GM12878 (cell line): ENCODE results near the gene FBXW7. TPM values are rescaled to one million over a fixed set of nuclear protein-coding genes. Genes with fewer than 3 reads are reported as not detected.

ENCODE experiments used
- ATAC-seq: fragments of 200-7000 bp; cut with Tn5 transposase; 3 replicates; pipeline ENCODE4 v1.9.1; 2020; ENCODE audit warnings: mild to moderate bottlenecking, moderate library complexity
- BruUV-seq: library from RNA; stranded (reverse); fragments of 400-500 nt; replicated peaks from 2 replicates; lab custom pipeline; 2021; lab: Mats Ljungman, UMichigan
- CTCF ChIA-PET: fragments of 300-600 bp; sonication (Branson Sonifier 250); formaldehyde crosslinking; extraction: SDS; loops from one replicate; lab custom pipeline; 2021; ENCODE audit warnings: inconsistent platforms; lab: Yijun Ruan, JAX
- POLR2A ChIA-PET: fragments of 350-600 bp; formaldehyde crosslinking; extraction: SDS; loops from one replicate; lab custom pipeline; 2021; ENCODE audit warnings: inconsistent platforms; lab: Charles Lee
- RAD21 ChIA-PET: fragments of 300-600 bp; sonication (Branson Sonifier 250); formaldehyde crosslinking; loops from one replicate; lab custom pipeline; 2023; ENCODE audit warnings: antibody characterized with exemption; ENCODE audit not compliant: unreplicated experiment; lab: Charles Lee
- SMC1A ChIA-PET: fragments of 300-600 bp; sonication (Branson Sonifier 250); formaldehyde crosslinking; loops from one replicate; lab custom pipeline; 2023; ENCODE audit not compliant: unreplicated experiment, uncharacterized antibody; lab: Charles Lee
- DNase-seq: peaks from one replicate; pipeline ENCODE4 v3.0.0-alpha.2; 2011; ENCODE audit warnings: low read depth, low spot score
- FAIRE-seq: peaks from 3 replicates; lab custom pipeline; 2011; peaks lifted over from hg19 to GRCh38; lab: Jason Lieb, UNC
- H2AFZ ChIP-seq: 2 replicates; pipeline ENCODE4 v1.6.0; 2011; ENCODE audit warnings: low read depth, low read length, control low read depth; ENCODE audit not compliant: control insufficient read depth
- H3K27ac ChIP-seq: 2 replicates; pipeline ENCODE4 v1.5.1; 2011; ENCODE audit warnings: control low read depth; ENCODE audit not compliant: control insufficient read depth, insufficient read depth
- H3K27me3 ChIP-seq, 2 experiments: replicated peaks in 1 of 2; 2 replicates each; pipeline versions ENCODE4 v1.6.0 to v1.6.1; 2011; ENCODE audit warnings: low read length in 1 of 2; ENCODE audit not compliant: control insufficient read depth in 2 of 2, insufficient read depth in 2 of 2
- H3K36me3 ChIP-seq, 2 experiments: 2 replicates each; pipeline ENCODE4 v1.5.1; 2011; ENCODE audit warnings: low read length in 1 of 2; ENCODE audit not compliant: control insufficient read depth in 2 of 2, insufficient read depth in 2 of 2
- H3K4me1 ChIP-seq: 2 replicates; pipeline ENCODE4 v1.6.1; 2011; ENCODE audit warnings: mild to moderate bottlenecking, low read length, moderate library complexity, mixed read lengths; ENCODE audit not compliant: control insufficient read depth, insufficient read depth
- H3K4me2 ChIP-seq: 2 replicates; pipeline ENCODE4 v1.6.0; 2011; ENCODE audit warnings: control low read depth; ENCODE audit not compliant: control insufficient read depth, insufficient read depth
- H3K4me3 ChIP-seq: fragments of 200-600 bp; sonication (generic); 2 replicates; pipeline ENCODE4 v1.5.1; 2016
- H3K79me2 ChIP-seq: 2 replicates; pipeline ENCODE4 v1.6.0; 2011; ENCODE audit warnings: low read length; ENCODE audit not compliant: control insufficient read depth, insufficient read depth
- H3K9ac ChIP-seq: 2 replicates; pipeline ENCODE4 v1.8.0; 2011; ENCODE audit warnings: low read length, control low read depth, mixed read lengths; ENCODE audit not compliant: control insufficient read depth, insufficient read depth
- H3K9me3 ChIP-seq: replicated peaks from 3 replicates; pipeline ENCODE4 v1.5.1; 2011; ENCODE audit warnings: mild to moderate bottlenecking, low read length; ENCODE audit not compliant: control insufficient read depth, insufficient read depth
- H4K20me1 ChIP-seq: 2 replicates; pipeline ENCODE4 v1.6.0; 2011; ENCODE audit not compliant: control insufficient read depth, insufficient read depth
- ELK1 ChIP-seq: IDR thresholded peaks from 2 replicates; pipeline ENCODE4 v1.6.1; 2012; ENCODE audit warnings: low read depth, low read length, improper control_type of control experiment
- GABPA ChIP-seq: IDR thresholded peaks from 2 replicates; pipeline ENCODE4 v1.6.1; 2014; ENCODE audit warnings: antibody characterized with exemption, low read depth, mild to moderate bottlenecking, inconsistent platforms
- MLLT1 ChIP-seq: fragments of 450-650 bp; IDR thresholded peaks from 2 replicates; pipeline ENCODE4 v1.6.1; 2016; ENCODE audit warnings: mild to moderate bottlenecking
- NBN ChIP-seq: fragments of 450-650 bp; IDR thresholded peaks from 2 replicates; pipeline ENCODE4 v1.6.1; 2016
- STAT3 ChIP-seq: IDR thresholded peaks from 2 replicates; pipeline ENCODE4 v1.6.1; 2011; ENCODE audit warnings: low read depth, low read length, improper control_type of control experiment
- ZNF592 ChIP-seq: fragments of 450-650 bp; IDR thresholded peaks from 2 replicates; pipeline ENCODE4 v1.6.1; 2017; ENCODE audit warnings: mild to moderate bottlenecking, moderate library complexity
- in situ Hi-C: fragments of 300-500 bp; cut with MboI; formaldehyde crosslinking; loops from 9 replicates; pipeline ENCODE4 v1.14.3; 2018; ENCODE audit warnings: mixed read lengths
- intact Hi-C: fragments of 100-400 bp; cut with micrococcal nuclease; formaldehyde crosslinking; loops from one replicate; pipeline ENCODE4 v1.14.2; 2022; ENCODE audit not compliant: unreplicated experiment
- polyA plus RNA-seq, 11 experiments: library from polyadenylated mRNA; depleted of rRNA in 4 of 11; unstranded in 6 of 11; stranded (reverse) in 5 of 11; fragments of >200 nt; fragmentation: Nextera tagmentation in 4 of 11; fragmentation: Illumina TruSeq in 1 of 11; extraction: Ambion mirVana in 4 of 11; extraction: Trizol in 1 of 11; gene quantifications; 1 replicate in 1 of 11; 2 replicates in 10 of 11; pipeline versions ENCODE4 v1.2.1 to v1.2.3, GENCODE V29; 2011 to 2016; ENCODE audit warnings: inconsistent platforms in 2 of 11, missing spikeins in 2 of 11, low read depth in 1 of 11
- total RNA-seq, 4 experiments: library from RNA; depleted of rRNA in 3 of 4; stranded (reverse); fragments of >200 nt in 3 of 4; fragmentation: Illumina TruSeq in 1 of 4; extraction: Trizol in 1 of 4; gene quantifications; 2 replicates each; pipeline versions ENCODE4 v1.2.1 to v1.2.3, GENCODE V29; 2013 to 2021
- TF ChIP-seq, protein P1 (sequence below): fragments of 150-350 bp; IDR thresholded peaks from 2 replicates; pipeline ENCODE4 v1.6.1; 2016; ENCODE audit warnings: low read depth, low read length

The FBXW7 gene
- total and polyA plus RNA-seq, 10 of the 15 experiments (the other 5 are each of a cell fraction or from before 2014, with no cell fraction given) = 35.8 to 118 (median 47.2) TPM

DNA sequence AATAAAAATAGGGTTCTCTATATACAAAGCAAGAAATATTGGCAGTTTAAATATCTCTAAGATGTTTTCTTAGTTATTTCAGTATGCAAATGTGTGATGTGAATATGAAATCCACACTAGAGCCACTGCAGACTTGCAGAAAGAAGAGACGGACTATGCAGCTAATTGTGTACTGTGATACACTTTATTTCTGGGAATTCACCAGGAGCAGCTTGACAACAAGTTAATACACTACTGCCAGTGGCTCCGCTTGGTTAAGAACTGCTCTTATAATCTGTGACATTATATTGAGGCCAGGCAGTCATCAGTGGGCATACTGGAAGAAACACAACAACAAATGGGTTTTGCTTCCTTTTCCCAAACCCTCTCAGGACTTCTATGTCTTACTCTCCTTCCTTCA lies 172.0 kb downstream of the FBXW7 start (continued):
- TF ChIP-seq, protein P1, sequence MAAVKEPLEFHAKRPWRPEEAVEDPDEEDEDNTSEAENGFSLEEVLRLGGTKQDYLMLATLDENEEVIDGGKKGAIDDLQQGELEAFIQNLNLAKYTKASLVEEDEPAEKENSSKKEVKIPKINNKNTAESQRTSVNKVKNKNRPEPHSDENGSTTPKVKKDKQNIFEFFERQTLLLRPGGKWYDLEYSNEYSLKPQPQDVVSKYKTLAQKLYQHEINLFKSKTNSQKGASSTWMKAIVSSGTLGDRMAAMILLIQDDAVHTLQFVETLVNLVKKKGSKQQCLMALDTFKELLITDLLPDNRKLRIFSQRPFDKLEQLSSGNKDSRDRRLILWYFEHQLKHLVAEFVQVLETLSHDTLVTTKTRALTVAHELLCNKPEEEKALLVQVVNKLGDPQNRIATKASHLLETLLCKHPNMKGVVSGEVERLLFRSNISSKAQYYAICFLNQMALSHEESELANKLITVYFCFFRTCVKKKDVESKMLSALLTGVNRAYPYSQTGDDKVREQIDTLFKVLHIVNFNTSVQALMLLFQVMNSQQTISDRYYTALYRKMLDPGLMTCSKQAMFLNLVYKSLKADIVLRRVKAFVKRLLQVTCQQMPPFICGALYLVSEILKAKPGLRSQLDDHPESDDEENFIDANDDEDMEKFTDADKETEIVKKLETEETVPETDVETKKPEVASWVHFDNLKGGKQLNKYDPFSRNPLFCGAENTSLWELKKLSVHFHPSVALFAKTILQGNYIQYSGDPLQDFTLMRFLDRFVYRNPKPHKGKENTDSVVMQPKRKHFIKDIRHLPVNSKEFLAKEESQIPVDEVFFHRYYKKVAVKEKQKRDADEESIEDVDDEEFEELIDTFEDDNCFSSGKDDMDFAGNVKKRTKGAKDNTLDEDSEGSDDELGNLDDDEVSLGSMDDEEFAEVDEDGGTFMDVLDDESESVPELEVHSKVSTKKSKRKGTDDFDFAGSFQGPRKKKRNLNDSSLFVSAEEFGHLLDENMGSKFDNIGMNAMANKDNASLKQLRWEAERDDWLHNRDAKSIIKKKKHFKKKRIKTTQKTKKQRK = no peak
- TF ChIP-seq ELK1 = no peak

DNA sequence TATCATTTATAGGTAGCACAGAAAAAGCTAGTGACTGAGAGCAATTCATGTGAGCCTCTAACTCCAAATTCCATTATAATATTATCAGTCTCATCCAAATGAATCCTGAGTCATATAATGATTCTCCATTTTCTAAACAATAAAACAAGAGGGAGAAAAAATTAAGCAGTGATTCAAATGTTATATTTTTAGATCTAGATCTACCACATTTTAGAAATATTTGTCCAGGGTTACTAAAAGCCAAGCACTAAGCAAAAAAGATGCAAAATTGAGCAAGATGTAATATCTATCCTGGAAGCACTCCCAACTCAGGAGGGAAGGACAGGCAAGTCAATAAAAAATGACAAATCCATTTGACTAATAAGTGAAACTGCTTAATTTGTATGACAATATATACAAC lies 172.8 kb downstream of the FBXW7 start:
- no peaks in the 10 kb centered on the region for H4K20me1 ChIP-seq
- ChIA-PET POLR2A (no interaction called here), RAD21 (interaction anchor here (2.1 kb wide), 1 partner anchor 11 kb away, joined by 11 read pairs; no protein-coding TSS in a partner anchor), SMC1A (interaction anchor here (0.6 to 4.0 kb wide), 3 partner anchors 11 to 59 kb away, joined by 3 to 15 read pairs (median 11); no protein-coding TSS in a partner anchor), CTCF (interaction anchor here (1.3 kb wide), 1 partner anchor 11 kb away, joined by 3 read pairs; no protein-coding TSS in a partner anchor)
- DNase-seq (no peak), ATAC-seq (no peak), FAIRE-seq (no peak)
- peaks cover 0 to 8% of the 10 kb centered on the region in 2 experiments; a peak in 2 of 4 replicates for H3K36me3 ChIP-seq
- H3K79me2 ChIP-seq = peaks cover 6% of the 10 kb centered on the region
- no peaks in the 10 kb centered on the region for H3K27me3 ChIP-seq
- in situ Hi-C loops (no loop called here), intact Hi-C loops (no loop called here)
- H3K27ac ChIP-seq = no peak overlapping the region
- H2AFZ ChIP-seq = no peak overlapping the region
- no peak overlapping the region for H3K4me2 ChIP-seq
- no TSS peak for BruUV-seq
- H3K9ac ChIP-seq = no peak overlapping the region
- H3K9me3 ChIP-seq = no peaks in the 10 kb centered on the region; the same call in 1 of the 3 replicates
- no peak overlapping the region for H3K4me3 ChIP-seq
- H3K4me1 ChIP-seq = peaks cover 14% of the 10 kb centered on the region
- no peak for TF ChIP-seq ZNF592
- TF ChIP-seq MLLT1 = no peak
- TF ChIP-seq NBN = no peak
- no peak for TF ChIP-seq STAT3
- TF ChIP-seq GABPA = no peak
